HEK293 (cell line): ENCODE measurements around the gene FPR1.

ENCODE experiments used
- CTCF ChIA-PET: fragments of 350-600 bp; formaldehyde crosslinking; extraction: SDS; loops from one replicate; lab custom pipeline; 2021; ENCODE audit warnings: antibody characterized with exemption; lab: Yijun Ruan, JAX
- POLR2A ChIA-PET: fragments of 300-600 bp; formaldehyde crosslinking; extraction: SDS; loops from one replicate; lab custom pipeline; 2020; ENCODE audit warnings: antibody characterized with exemption, inconsistent platforms; lab: Yijun Ruan, JAX
- H3K27ac ChIP-seq: fragments of 200-500 bp; sonication (Bioruptor generic); 2 replicates; pipeline ENCODE4 v1.5.1; 2014; ENCODE audit warnings: low read depth, low read length, control low read depth, inconsistent platforms; ENCODE audit errors: extremely low read depth
- H3K36me3 ChIP-seq, 2 experiments: fragments of 200-500 bp in 1 of 2; sonication (Bioruptor generic) in 1 of 2; 1 replicate in 1 of 2; 2 replicates in 1 of 2; pipeline ENCODE4 v1.5.1; 2014 to 2017; ENCODE audit warnings: inconsistent platforms in 2 of 2, low read length in 2 of 2; ENCODE audit not compliant: control insufficient read depth in 2 of 2, insufficient read depth in 1 of 2
- H3K4me1 ChIP-seq: fragments of 200-500 bp; sonication (Bioruptor generic); 2 replicates; pipeline ENCODE4 v1.5.1; 2014; ENCODE audit warnings: mild to moderate bottlenecking, low read length, inconsistent platforms; ENCODE audit not compliant: control insufficient read depth, insufficient read depth
- H3K4me3 ChIP-seq: 2 replicates; pipeline ENCODE4 v1.5.1; 2011; ENCODE audit warnings: low read depth, mild to moderate bottlenecking, control low read depth, low read length, moderate library complexity
- H3K9me3 ChIP-seq: fragments of 200-500 bp; sonication (Bioruptor generic); 2 replicates; pipeline ENCODE4 v1.5.1; 2014; ENCODE audit warnings: low read depth, low read length, inconsistent platforms; ENCODE audit not compliant: control insufficient read depth, insufficient read depth
- GFI1B ChIP-seq: fragments of 450-650 bp; formaldehyde crosslinking; IDR thresholded peaks from 2 replicates; pipeline ENCODE4 v1.5.1; 2016; ENCODE audit warnings: missing biosample characterization, missing genetic modification characterization
- GLI4 ChIP-seq: fragments of 450-650 bp; formaldehyde crosslinking; IDR thresholded peaks from 2 replicates; pipeline ENCODE4 v1.5.1; 2016; ENCODE audit warnings: missing biosample characterization, missing genetic modification characterization
- GLIS1 ChIP-seq: fragments of 450-650 bp; formaldehyde crosslinking; IDR thresholded peaks from 2 replicates; pipeline ENCODE4 v1.5.1; 2016; ENCODE audit warnings: missing biosample characterization, missing genetic modification characterization
- GLIS2 ChIP-seq: fragments of 450-650 bp; formaldehyde crosslinking; IDR thresholded peaks from 2 replicates; pipeline ENCODE4 v1.5.1; 2016; ENCODE audit warnings: missing biosample characterization, missing genetic modification characterization
- PBX3 ChIP-seq: sonication (generic); formaldehyde crosslinking; IDR thresholded peaks from 2 replicates; pipeline ENCODE4 v1.8.1; 2022; ENCODE audit warnings: mild to moderate bottlenecking, moderate library complexity, missing genetic modification reagents
- ZBTB1 ChIP-seq: fragments of 450-650 bp; formaldehyde crosslinking; IDR thresholded peaks from 2 replicates; pipeline ENCODE4 v1.5.1; 2016; ENCODE audit warnings: missing biosample characterization, missing genetic modification characterization
- ZBTB17 ChIP-seq: fragments of 450-650 bp; formaldehyde crosslinking; IDR thresholded peaks from 2 replicates; pipeline ENCODE4 v1.5.1; 2016; ENCODE audit warnings: missing biosample characterization, missing genetic modification characterization
- ZBTB8A ChIP-seq: fragments of 450-650 bp; formaldehyde crosslinking; IDR thresholded peaks from 2 replicates; pipeline ENCODE4 v1.5.1; 2016; ENCODE audit warnings: missing biosample characterization, missing genetic modification characterization
- ZNF174 ChIP-seq: fragments of 450-650 bp; formaldehyde crosslinking; IDR thresholded peaks from 2 replicates; pipeline ENCODE4 v1.5.0; 2017; ENCODE audit warnings: missing biosample characterization, mild to moderate bottlenecking, missing genetic modification characterization
- ZNF223 ChIP-seq: fragments of 450-650 bp; formaldehyde crosslinking; IDR thresholded peaks from 2 replicates; pipeline ENCODE4 v1.5.1; 2016; ENCODE audit warnings: missing biosample characterization, missing genetic modification characterization
- ZNF239 ChIP-seq: fragments of 450-650 bp; formaldehyde crosslinking; IDR thresholded peaks from 2 replicates; pipeline ENCODE4 v1.5.1; 2016; ENCODE audit warnings: missing biosample characterization, missing genetic modification characterization
- ZNF266 ChIP-seq: fragments of 450-650 bp; formaldehyde crosslinking; IDR thresholded peaks from 2 replicates; pipeline ENCODE4 v1.5.1; 2016; ENCODE audit warnings: missing biosample characterization, missing genetic modification characterization, low read depth
- ZNF311 ChIP-seq: fragments of 450-650 bp; formaldehyde crosslinking; IDR thresholded peaks from 2 replicates; pipeline ENCODE4 v1.5.1; 2017; ENCODE audit warnings: missing biosample characterization, missing genetic modification characterization, borderline replicate concordance
- ZNF335 ChIP-seq: fragments of 450-650 bp; formaldehyde crosslinking; conservative IDR thresholded peaks from 2 replicates; pipeline ENCODE4 v1.5.1; 2016; ENCODE audit warnings: missing biosample characterization, missing genetic modification characterization
- ZNF362 ChIP-seq: fragments of 450-650 bp; formaldehyde crosslinking; IDR thresholded peaks from 2 replicates; pipeline ENCODE4 v1.5.1; 2016; ENCODE audit warnings: missing biosample characterization, missing genetic modification characterization
- ZNF560 ChIP-seq: fragments of 450-650 bp; formaldehyde crosslinking; IDR thresholded peaks from 2 replicates; pipeline ENCODE4 v1.5.1; 2017; ENCODE audit warnings: missing biosample characterization, missing genetic modification characterization, borderline replicate concordance
- ZNF585B ChIP-seq: fragments of 450-650 bp; formaldehyde crosslinking; IDR thresholded peaks from 2 replicates; pipeline ENCODE4 v1.5.1; 2016; ENCODE audit warnings: missing biosample characterization, missing genetic modification characterization
- ZNF621 ChIP-seq: fragments of 450-650 bp; formaldehyde crosslinking; IDR thresholded peaks from 2 replicates; pipeline ENCODE4 v1.5.1; 2017; ENCODE audit warnings: missing biosample characterization, missing genetic modification characterization
- ZNF76 ChIP-seq: fragments of 450-650 bp; formaldehyde crosslinking; IDR thresholded peaks from 2 replicates; pipeline ENCODE4; 2016; ENCODE audit warnings: low read depth, missing biosample characterization, missing genetic modification characterization, borderline replicate concordance
- ZNF792 ChIP-seq: fragments of 450-650 bp; formaldehyde crosslinking; IDR thresholded peaks from 2 replicates; pipeline ENCODE4 v1.5.1; 2016; ENCODE audit warnings: missing biosample characterization, missing genetic modification characterization
- ZNF830 ChIP-seq: fragments of 450-650 bp; IDR thresholded peaks from 2 replicates; pipeline ENCODE4 v1.5.0; 2018; ENCODE audit warnings: missing biosample characterization, missing genetic modification characterization, low read depth, mild to moderate bottlenecking, moderate library complexity
- TF ChIP-seq, protein P1 (sequence below): fragments of 450-650 bp; IDR thresholded peaks from 2 replicates; pipeline ENCODE4 v1.5.1; 2018; ENCODE audit warnings: missing biosample characterization, mild to moderate bottlenecking, missing genetic modification characterization

The FPR1 gene

GRCh38 chr19:51799034-51799773 lies 47.5 kb upstream of the FPR1 start:
- POLR2A ChIA-PET, result no interaction called here
- no peak overlapping the region for H3K4me3 ChIP-seq

DNA sequence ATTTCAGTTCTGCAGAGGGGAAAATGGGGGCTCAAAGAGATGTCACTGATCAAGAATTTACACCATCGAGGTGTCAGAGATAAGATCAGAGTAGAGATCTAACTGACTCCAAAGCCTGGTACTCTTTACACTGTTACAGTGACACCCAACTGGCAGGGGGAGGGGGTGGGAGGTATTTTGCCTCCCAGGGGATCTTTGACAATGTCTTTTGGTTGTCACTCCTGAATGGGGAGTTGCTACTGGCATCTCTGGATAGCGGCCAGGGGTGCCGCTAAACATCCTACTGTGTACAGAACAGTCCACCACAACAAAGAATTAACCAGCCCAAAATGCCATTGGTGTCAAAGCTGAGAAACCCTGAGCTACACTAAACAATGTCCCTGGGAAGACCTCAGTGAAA lies 46.4 kb upstream of the FPR1 start:
- Histone ChIP-seq H3K27ac (no peak overlapping the region), H3K4me3 (no peak overlapping the region), H3K36me3 (no peaks in the 10 kb centered on the region), H3K9me3 (no peaks in the 10 kb centered on the region), H3K4me1 (no peaks in the 10 kb centered on the region)
- POLR2A ChIA-PET, result no interaction called here
- CTCF ChIA-PET, result interaction anchor here (1.3 kb wide), 1 partner anchor 21 kb away, joined by 4 read pairs; no protein-coding TSS in a partner anchor
- TF ChIP-seq ZNF585B (tag by site-specific recombination) (no peak), PBX3 (no peak), ZNF560 (no peak), GFI1B (tag by site-specific recombination) (no peak), ZNF266 (tag by site-specific recombination) (no peak), ZBTB1 (tag by site-specific recombination) (no peak), GLIS2 (tag by site-specific recombination) (no peak), ZNF76 (tag by site-specific recombination) (no peak), ZNF830 (tag by site-specific recombination) (no peak), GLI4 (tag by site-specific recombination) (no peak), ZNF621 (tag by site-specific recombination) (no peak), ZNF335 (tag by site-specific recombination) (no peak), ZNF311 (tag by site-specific recombination) (no peak)

More at GRCh38 chr19:51799034-51799773, 47.5 kb upstream of the FPR1 start:
- no peaks in the 10 kb centered on the region for H3K9me3 ChIP-seq
- no peaks in the 10 kb centered on the region for H3K36me3 ChIP-seq
- no peak overlapping the region for H3K27ac ChIP-seq
- no peak for TF ChIP-seq ZNF792 (tag by site-specific recombination)
- TF ChIP-seq ZBTB1 (tag by site-specific recombination), result no peak
- no peak for TF ChIP-seq ZBTB8A
- TF ChIP-seq ZNF239, result no peak
- no peak for TF ChIP-seq ZNF560
- TF ChIP-seq, protein P1, sequence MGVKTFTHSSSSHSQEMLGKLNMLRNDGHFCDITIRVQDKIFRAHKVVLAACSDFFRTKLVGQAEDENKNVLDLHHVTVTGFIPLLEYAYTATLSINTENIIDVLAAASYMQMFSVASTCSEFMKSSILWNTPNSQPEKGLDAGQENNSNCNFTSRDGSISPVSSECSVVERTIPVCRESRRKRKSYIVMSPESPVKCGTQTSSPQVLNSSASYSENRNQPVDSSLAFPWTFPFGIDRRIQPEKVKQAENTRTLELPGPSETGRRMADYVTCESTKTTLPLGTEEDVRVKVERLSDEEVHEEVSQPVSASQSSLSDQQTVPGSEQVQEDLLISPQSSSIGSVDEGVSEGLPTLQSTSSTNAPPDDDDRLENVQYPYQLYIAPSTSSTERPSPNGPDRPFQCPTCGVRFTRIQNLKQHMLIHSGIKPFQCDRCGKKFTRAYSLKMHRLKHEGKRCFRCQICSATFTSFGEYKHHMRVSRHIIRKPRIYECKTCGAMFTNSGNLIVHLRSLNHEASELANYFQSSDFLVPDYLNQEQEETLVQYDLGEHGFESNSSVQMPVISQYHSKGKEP (tag by site-specific recombination), result no peak
- no peak for TF ChIP-seq GLIS1
- no peak for TF ChIP-seq ZNF174 (tag by site-specific recombination)
- CTCF ChIA-PET, result interaction anchor here (0.7 to 1.7 kb wide), 4 partner anchors 10 to 334 kb away, joined by 3 to 5 read pairs (median 4); no protein-coding TSS in a partner anchor
- no peaks in the 10 kb centered on the region for H3K4me1 ChIP-seq

DNA sequence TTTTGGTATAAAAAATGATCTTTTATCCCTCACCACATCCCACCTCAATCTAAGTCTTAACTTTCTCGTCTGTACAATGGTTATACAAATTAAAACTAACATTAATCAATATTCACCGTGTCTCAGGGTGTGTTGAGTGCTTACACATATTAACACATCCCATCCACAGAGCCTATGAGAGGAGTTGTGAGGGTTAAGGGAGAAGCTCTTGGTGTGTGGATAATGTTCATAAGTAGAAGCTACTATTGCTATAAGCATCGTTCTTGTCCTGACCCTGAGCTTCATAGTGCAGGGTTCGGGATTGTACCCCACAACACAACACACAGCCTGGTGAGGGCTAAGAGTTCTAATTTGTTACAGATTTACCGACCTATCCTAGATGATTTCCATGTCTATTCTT lies 45.8 kb upstream of the FPR1 start:
- H3K27ac ChIP-seq, result no peak overlapping the region
- CTCF ChIA-PET, result interaction anchor here (0.6 kb wide), 1 partner anchor 88 kb away, joined by 3 read pairs; no protein-coding TSS in a partner anchor
- H3K4me3 ChIP-seq, result no peak overlapping the region

More for the DNA sequence above, 45.8 kb upstream of the FPR1 start:
- TF ChIP-seq ZNF362 (tag by site-specific recombination), result no peak
- TF ChIP-seq ZNF223 (tag by site-specific recombination), result no peak
- no peak for TF ChIP-seq ZBTB17
- no peaks in the 10 kb centered on the region for H3K4me1 ChIP-seq
- H3K9me3 ChIP-seq, result no peaks in the 10 kb centered on the region
- POLR2A ChIA-PET, result no interaction called here
- no peaks in the 10 kb centered on the region for H3K36me3 ChIP-seq
